ENCODE measurements around the gene USP20.

- TF ChIP-seq POLR2AphosphoS5 (IDR thresholded peaks at IDR 0.05) (no peak), CTCF (IDR thresholded peaks at IDR 0.05) (no peak)
Observed at GRCh38 chr9:129838707-129839259, 3.5 kb downstream of the USP20 start.

Measured in stomach (tissue), 4 donors.